ENCODE results near the gene USP22. TPM values are rescaled to one million over a fixed set of nuclear protein-coding genes. Genes with fewer than 3 reads are reported as not detected.

USP22 gene
- total RNA-seq, 1 experiment from 2014 or later = 210 TPM

DNA sequence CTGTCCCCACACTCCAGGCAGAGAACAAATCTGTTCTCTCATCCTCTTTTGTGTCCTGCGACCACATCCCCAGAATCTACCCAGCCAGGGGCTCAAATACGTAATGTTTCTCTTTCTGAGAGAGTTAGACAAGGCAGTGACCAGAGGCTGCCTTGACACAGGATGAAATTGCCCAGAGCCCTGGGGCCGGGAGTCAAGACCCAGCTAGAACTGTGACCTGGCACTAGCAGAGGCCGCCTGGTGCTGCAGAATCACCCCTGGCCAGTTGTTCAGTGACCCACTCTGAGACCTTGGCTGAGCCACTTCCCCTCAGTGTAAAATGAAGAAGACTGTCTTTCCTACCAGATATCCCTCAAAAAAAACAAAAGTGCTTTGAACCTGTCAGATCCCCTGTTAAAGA is 72.5 kb downstream of the USP22 start:
- H3K4me3 ChIP-seq (replicated peaks in 1 of 2; ENCODE audit: low read depth in 1 of 2, low read length in 2 of 2) = no peak overlapping the region
- no peaks in the 10 kb centered on the region for H4K20me1 ChIP-seq (ENCODE audit: insufficient read depth)
- no peak for DNase-seq (ENCODE audit: low read depth, low spot score)
- no peak overlapping the region for H2AFZ ChIP-seq (ENCODE audit: low read depth, low read length, poor library complexity, severe bottlenecking)
- no peaks in the 10 kb centered on the region for H3K36me3 ChIP-seq (ENCODE audit: control insufficient read depth in 1 of 2, insufficient read depth in 2 of 2, low read length in 2 of 2)
- no peaks in the 10 kb centered on the region for H3K9me3 ChIP-seq (ENCODE audit: control insufficient read depth in 1 of 2, insufficient read depth in 1 of 2, low read depth in 1 of 2, low read length in 2 of 2)
- H3K27ac ChIP-seq (ENCODE audit: low read depth, low read length) = no peak overlapping the region
- no peak for ATAC-seq
- ChIA-PET POLR2A (no interaction called here), CTCF (no interaction called here), RAD21 (ENCODE audit: low non-redundant PET in 1 of 2, low total read pairs in 2 of 2, uncharacterized antibody in 2 of 2, unreplicated experiment in 2 of 2) (no interaction called here)
- no peaks in the 10 kb centered on the region for H3K79me2 ChIP-seq (ENCODE audit: insufficient read depth, low read length)
- no peak overlapping the region for H3K9ac ChIP-seq (ENCODE audit: low read length)
- no peak for TF ChIP-seq SIN3A (IDR thresholded peaks at IDR 0.05; ENCODE audit: low read depth)
- no peak for TF ChIP-seq JUND (IDR thresholded peaks at IDR 0.05)
- no peak for TF ChIP-seq EGR1 (IDR thresholded peaks at IDR 0.05; ENCODE audit: low read depth)
- no peak for TF ChIP-seq ZFX (IDR thresholded peaks at IDR 0.05)
- no peak overlapping the region for H3K4me2 ChIP-seq (ENCODE audit: low read length)
- peaks cover 19% of the 10 kb centered on the region for H3K27me3 ChIP-seq (ENCODE audit: insufficient read depth, low read length)
- intact Hi-C loops (cut with micrococcal nuclease) = no loop called here
- H3K4me1 ChIP-seq (ENCODE audit: control insufficient read depth in 1 of 2, insufficient read depth in 2 of 2, low read length in 2 of 2) = no peaks in the 10 kb centered on the region
- no TSS peak for BruUV-seq (replicated peaks)
- H3K9me2 ChIP-seq (ENCODE audit: insufficient read depth) = no peaks in the 10 kb centered on the region

- TF ChIP-seq, protein P1, sequence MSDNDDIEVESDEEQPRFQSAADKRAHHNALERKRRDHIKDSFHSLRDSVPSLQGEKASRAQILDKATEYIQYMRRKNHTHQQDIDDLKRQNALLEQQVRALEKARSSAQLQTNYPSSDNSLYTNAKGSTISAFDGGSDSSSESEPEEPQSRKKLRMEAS (IDR thresholded peaks at IDR 0.05) = no peak
- TF ChIP-seq ZNF274 (IDR thresholded peaks at IDR 0.05; ENCODE audit: low read depth, low read length) = no peak
- TF ChIP-seq SP1 (IDR thresholded peaks at IDR 0.05; ENCODE audit: low read depth) = no peak
- no peak for TF ChIP-seq TCF7L2 (IDR thresholded peaks at IDR 0.05; ENCODE audit: borderline replicate concordance, extremely low read depth, insufficient read depth, insufficient read length)
- Histone ChIP-seq H4K20me1 (ENCODE audit: insufficient read depth) (no peaks in the 10 kb centered on the region), H3K4me3 (replicated peaks in 1 of 2; ENCODE audit: low read depth in 1 of 2, low read length in 2 of 2) (no peak overlapping the region), H3K79me2 (ENCODE audit: insufficient read depth, low read length) (no peaks in the 10 kb centered on the region), H3K9me2 (ENCODE audit: insufficient read depth) (no peaks in the 10 kb centered on the region), H3K27me3 (ENCODE audit: insufficient read depth, low read length) (peaks cover 18% of the 10 kb centered on the region; the same call in 1 of the 2 replicates), H3K9ac (ENCODE audit: low read length) (no peak overlapping the region), H2AFZ (ENCODE audit: low read depth, low read length, poor library complexity, severe bottlenecking) (no peak overlapping the region), H3K4me2 (ENCODE audit: low read length) (no peak overlapping the region), H3K9me3 (ENCODE audit: control insufficient read depth in 1 of 2, insufficient read depth in 1 of 2, low read depth in 1 of 2, low read length in 2 of 2) (no peaks in the 10 kb centered on the region), H3K27ac (ENCODE audit: low read depth, low read length) (no peak overlapping the region), H3K36me3 (ENCODE audit: control insufficient read depth in 1 of 2, insufficient read depth in 2 of 2, low read length in 2 of 2) (no peaks in the 10 kb centered on the region), H3K4me1 (ENCODE audit: control insufficient read depth in 1 of 2, insufficient read depth in 2 of 2, low read length in 2 of 2) (no peaks in the 10 kb centered on the region)
- POLR2A ChIA-PET = no interaction called here
- intact Hi-C loops (cut with micrococcal nuclease) = no loop called here
- no peak for ATAC-seq
- RAD21 ChIA-PET (ENCODE audit: low non-redundant PET in 1 of 2, low total read pairs in 2 of 2, uncharacterized antibody in 2 of 2, unreplicated experiment in 2 of 2) = no interaction called here
- BruUV-seq (replicated peaks) = no TSS peak
- CTCF ChIA-PET = no interaction called here
- no peak for DNase-seq (ENCODE audit: low read depth, low spot score)
Observed at GRCh38 chr17:20968913-20969616, 73.7 kb downstream of the USP22 start.
